Stimulated activated CD8-positive, alpha-beta memory T cell treated with anti-CD3 and anti-CD28 coated beads, Interleukin-15, amount 100 ng/mL, for 1 hour (primary cell): ENCODE data around the gene MB.
"Not testable (repeated sequence)": the region's sequence is repeated elsewhere in the genome, so short reads cannot be mapped to it uniquely, and the experiment has no call there.

Source experiments
- DNase-seq: peaks from one replicate; pipeline ENCODE4 v3.0.0-alpha.2; 2020; ENCODE audit warnings: low read depth

Gene MB

DNA sequence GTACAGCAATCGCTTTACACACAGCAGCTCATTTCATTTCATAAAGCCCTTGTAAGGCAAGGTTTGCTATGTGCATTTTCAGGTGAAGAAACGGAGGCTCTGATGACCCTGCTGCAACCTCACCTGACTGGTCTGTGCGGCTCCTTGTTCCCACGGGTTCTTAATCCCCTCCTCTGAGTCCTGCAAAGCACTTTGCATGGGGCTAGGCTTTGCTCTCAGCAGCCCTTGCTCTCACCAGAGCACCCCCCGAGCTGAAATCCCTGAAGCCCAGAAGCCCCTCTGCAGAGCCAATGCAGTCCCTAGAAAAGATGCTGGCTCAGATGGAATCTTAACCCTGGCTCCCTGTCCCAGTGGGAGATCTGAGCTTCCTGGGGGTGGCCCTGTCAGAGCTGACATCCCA lies 20.1 kb upstream of the MB start:
- DNase-seq = no peak

- no peak for DNase-seq
Observed at GRCh38 chr22:35634943-35635540, 17.9 kb upstream of the MB start.

DNA sequence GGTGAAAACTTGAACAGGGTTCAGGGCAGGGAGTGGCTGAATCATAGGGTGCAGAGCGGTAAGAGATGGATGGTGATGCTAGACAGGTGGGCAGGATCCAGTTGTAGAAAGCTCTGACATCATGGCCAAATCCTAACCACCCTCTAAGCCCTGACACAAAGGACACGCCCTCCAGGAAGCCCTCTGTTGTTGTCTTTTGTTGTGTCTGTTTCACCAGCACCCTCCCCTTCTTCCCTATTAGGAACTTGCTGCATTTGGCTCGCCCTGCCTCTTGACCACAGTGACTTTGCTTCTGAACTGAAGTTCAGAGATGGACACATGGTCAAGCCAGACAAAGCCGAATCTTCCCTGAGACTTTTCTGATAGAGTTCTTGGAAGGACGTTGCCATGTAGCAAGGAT lies 16.9 kb upstream of the MB start:
- DNase-seq = no peak

DNA sequence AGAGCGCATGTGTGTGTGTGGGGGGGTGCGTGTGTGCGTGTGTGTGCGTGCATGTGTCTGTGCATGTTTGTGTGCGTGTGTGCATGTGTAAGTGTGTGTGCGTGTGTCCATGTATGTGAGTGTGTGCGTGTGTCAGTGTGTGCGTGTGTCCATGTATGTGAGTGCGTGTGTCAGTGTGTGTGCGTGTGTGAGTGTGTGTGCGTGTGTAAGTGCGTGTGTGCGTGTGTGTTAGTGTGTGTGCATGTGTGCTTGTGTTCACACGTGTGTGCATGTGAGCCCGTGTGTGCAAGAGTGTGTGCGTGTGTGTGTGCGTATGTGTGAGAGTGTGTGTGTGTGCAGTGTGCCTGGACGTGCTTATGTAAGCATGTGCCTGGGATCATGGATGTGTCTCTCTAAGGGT lies 16.4 kb upstream of the MB start:
- no peak for DNase-seq

- no peak for DNase-seq
Observed at GRCh38 chr22:35632935-35633334, 15.8 kb upstream of the MB start.

GRCh38 chr22:35631597-35631996 lies 14.5 kb upstream of the MB start:
- no peak for DNase-seq

DNA sequence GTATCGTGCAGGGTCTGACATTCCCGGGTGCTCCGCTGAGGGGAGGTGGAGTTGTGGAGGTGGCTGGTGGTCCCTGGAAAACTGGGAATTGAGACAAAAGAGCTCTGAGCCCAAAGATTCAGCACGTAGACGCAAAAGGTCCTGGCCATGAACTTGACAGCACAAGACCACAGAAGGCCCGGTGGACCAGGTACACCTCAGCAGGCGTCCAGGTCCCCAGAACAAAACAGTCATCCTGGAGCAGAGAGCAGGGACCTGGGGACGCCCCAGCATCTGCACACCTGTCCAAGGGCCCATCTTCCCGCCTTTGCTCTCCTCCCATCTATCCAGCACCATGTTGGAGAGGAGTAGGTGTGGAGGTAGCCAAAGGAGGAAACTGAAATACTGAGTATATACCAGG lies 13.8 kb upstream of the MB start:
- no peak for DNase-seq

GRCh38 chr22:35630387-35630793 lies 13.3 kb upstream of the MB start:
- DNase-seq = no peak

GRCh38 chr22:35629406-35630216 lies 12.5 kb upstream of the MB start:
- DNase-seq = peak; percentile 7

GRCh38 chr22:35628732-35629131 lies 11.6 kb upstream of the MB start:
- DNase-seq = no peak

DNA sequence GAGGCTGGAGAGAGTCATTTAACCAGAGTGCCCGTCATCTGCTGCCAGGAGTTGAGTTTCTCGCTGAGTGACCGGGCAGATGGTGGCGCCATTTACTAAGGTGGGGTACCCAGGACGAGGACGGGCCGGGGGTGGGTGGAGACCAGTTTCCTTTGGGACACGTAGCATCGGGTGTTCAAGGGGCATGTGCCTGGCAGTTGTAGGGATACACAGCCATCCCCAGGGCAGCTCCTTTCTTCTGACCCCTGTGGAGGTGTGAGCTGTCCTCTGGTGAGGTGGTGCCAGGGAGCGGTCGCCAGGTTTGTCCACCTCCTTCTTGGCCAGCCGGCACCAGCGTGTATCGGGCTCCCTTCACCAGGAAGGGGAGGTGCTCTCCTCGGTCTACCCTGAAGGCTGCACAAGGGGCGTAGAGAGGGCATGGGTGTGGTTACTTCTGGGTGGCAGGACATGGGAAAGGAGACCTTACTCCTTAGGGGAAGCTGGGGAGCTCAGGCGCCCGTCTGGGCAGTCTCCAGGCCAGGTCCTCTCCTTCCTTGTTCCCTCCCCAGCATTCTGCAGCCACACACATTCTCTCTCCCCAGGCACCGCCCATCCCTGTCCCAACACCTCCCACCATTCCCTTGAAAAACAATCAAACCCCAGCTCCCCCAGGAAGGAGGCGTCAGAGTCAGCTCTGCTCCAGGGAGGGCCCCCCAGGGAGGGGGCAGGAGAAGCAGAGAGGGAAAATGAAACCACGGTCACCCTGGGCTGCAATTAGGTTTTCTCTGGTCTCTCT lies 10.3 kb upstream of the MB start:
- peak; percentile 7 for DNase-seq

GRCh38 chr22:35625763-35626432 lies 8.8 kb upstream of the MB start:
- no peak for DNase-seq

DNA sequence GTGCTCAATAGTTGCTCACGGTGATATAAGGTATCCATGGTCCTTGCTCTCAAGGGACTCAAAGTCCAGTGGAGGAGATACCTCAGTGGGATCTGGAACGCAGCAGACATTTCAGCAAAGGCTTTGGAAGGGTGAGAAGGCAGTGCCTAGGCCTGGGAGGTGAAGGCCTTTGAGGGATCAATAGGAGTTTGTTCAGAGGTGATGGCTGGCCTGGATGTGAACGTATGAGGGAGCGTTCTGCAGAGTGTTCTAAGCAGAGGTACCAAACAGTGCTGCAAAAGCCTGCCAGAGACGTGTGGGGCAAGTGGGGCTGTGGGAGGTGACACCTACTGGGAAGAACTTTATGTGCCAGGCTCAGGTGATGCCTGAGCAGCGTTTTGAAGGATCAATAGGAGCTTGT lies 7.4 kb upstream of the MB start:
- DNase-seq = no peak

GRCh38 chr22:35623885-35624284 lies 6.8 kb upstream of the MB start:
- DNase-seq = not testable (repeated sequence)

- DNase-seq = no peak
Observed at GRCh38 chr22:35622191-35622913, 5.2 kb upstream of the MB start.

DNA sequence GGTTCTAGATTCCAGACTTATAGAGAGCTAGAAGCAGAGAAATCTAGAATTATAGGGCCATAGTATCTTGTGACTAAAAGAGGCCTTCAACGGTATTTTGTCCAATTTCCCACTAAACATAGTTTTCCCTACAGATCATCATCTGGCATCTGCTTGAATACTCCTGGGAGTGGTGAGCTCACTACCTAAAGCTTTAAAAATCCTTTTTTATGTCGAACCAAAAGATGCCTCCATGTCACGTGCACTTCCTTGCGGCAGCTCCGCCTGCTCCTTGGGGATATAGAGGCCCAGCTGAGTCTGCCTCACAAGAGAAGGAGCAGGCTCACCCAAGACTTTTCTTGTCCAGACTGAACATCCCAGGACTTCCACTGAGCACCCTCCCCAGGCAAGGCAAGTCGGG lies 4.3 kb upstream of the MB start:
- no peak for DNase-seq

DNA sequence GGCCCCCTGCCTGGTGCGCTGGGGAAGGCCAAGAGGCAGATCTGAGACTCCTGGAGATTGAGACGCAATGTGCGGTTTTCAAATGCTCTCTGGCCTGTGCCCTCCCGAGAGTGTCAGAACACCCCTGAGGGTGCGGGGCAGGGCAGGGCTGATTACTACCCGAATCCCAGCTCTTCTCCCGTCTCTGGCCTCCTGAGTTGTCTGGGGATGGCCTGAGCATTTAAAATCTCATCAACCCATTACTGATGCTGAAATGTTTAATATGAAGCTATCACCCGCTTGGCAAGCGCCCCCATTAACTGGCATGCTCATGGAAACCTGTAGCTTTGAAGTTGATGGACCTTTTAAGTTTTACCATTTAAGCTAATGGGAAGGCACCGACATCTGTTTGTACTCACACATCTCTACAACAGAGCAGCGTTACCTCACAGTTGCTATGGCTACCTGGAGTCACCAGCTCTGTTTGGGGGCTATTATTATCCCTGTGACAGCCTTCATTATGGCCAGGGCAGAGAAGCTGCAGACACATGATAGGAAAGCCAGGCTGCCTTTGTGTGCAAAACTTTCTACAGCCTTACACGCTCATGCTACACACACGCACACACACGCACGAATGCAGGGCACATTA lies 3.6 kb upstream of the MB start:
- no peak for DNase-seq

DNA sequence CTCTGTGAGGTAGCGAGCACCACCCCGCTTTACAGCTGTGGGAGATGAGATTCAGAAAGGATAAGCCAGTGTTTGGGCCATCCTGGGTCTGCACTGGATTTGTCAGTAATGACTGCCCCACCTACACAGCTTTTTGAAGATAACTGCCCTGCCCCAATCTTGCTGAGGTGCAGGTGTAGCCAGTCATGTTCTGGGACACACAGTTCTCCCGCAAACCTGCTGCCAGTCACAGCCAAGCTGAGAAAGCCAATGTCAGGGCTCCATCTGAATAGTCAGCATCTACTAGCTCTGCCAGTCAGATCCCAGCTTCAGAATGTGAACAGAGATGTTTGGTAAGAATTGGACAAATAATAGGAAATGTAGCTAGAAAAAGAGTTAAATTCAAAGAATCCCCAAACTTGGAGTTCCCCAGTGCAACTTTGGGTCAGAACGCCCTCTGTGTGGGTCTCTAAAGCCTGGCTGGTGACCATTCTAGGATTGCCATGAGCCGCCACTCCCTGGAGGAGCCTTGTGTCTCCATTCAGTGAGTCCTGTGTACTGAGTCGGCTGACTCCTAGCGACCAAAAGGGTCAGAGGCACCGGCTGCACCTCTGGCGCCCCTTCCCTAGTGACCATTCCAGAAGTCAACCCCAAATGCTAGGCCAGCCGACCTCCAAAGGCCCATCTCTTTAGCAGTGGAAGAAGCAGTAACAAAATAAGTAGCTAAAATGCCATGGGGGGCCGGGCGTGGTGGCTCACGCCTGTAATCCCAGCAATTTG lies 2.4 kb upstream of the MB start:
- no peak for DNase-seq

DNA sequence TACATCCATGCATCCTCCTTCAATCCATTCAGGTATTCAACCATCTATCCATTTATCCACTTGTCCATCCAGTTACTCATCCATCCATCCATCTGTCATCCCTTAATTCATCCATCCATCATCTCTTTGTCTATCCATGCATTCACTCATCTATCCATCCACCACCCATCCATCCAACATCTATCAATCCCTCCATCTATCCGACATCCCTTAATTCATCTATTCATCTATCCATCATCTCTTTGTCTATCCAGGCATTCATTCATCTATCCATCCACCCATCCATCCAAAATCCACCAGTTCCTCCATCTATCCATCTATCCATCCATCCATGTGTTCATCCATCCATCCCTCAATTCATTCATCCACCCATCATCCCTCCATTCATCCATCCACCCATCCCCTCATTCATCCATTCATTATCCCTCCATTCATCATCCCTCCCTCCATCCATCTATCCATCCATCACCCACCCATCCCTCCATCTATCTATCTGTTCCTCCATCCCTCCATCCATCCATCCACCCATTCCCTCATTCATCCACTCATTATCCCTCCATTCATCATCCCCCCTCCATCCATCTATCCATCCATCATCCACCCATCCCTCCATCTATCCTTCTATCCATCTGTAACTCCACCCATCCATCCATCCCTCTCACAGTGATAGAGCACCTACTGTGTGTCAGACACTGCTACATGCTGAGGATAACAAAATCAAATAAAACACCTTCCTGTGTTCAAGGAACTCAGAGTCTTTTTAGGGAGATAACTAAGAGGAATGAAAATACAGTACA lies 1.5 kb upstream of the MB start:
- no peak for DNase-seq

- no peak for DNase-seq
Observed at GRCh38 chr22:35616043-35616442, 1.1 kb downstream of the MB start.
